B cell (primary cell): ENCODE results near the gene ANK3. TPM values are rescaled to one million over a fixed set of nuclear protein-coding genes. Genes with fewer than 3 reads are reported as not detected.

Experiments
- ATAC-seq: fragments of 200-7000 bp; cut with Tn5 transposase; one replicate; pipeline ENCODE4 v1.10.0; 2021; ENCODE audit warnings: low read depth, mild to moderate bottlenecking, moderate number of reproducible peaks, moderate library complexity
- CTCF ChIA-PET: fragments of 350-600 bp; sonication (Branson Sonifier 250); formaldehyde crosslinking; loops from one replicate; lab custom pipeline; 2021; ENCODE audit warnings: antibody characterized with exemption, inconsistent platforms; lab: Charles Lee
- POLR2A ChIA-PET: fragments of 350-600 bp; sonication (Branson Sonifier 250); formaldehyde crosslinking; loops from one replicate; lab custom pipeline; 2021; ENCODE audit warnings: antibody characterized with exemption; lab: Charles Lee
- DNase-seq: peaks from one replicate; pipeline ENCODE4 v3.0.0; 2013
- H2AFZ ChIP-seq: 2 replicates; pipeline ENCODE4 v1.6.1; 2012; ENCODE audit warnings: mild to moderate bottlenecking, low read depth, low read length; ENCODE audit not compliant: insufficient read depth, poor library complexity, severe bottlenecking
- H3K27ac ChIP-seq, 2 donors: 1 replicate in 1 of 2; 2 replicates in 1 of 2; pipeline ENCODE4 v1.5.1; 2012 to 2013; ENCODE audit warnings: low read length in 2 of 2, mild to moderate bottlenecking in 2 of 2, moderate library complexity in 1 of 2
- H3K27me3 ChIP-seq, 4 experiments: fragments of 200-600 bp in 1 of 4; sonication (generic) in 1 of 4; replicated peaks in 1 of 4; 1 replicate in 2 of 4; 2 replicates in 2 of 4; pipeline versions ENCODE4 v1.6.1 to v1.7.0; 2013 to 2016; ENCODE audit warnings: low read length in 3 of 4, mild to moderate bottlenecking in 2 of 4, mixed read lengths in 1 of 4, moderate library complexity in 1 of 4; ENCODE audit not compliant: insufficient read depth in 4 of 4, control insufficient read depth in 3 of 4; ENCODE audit errors: control extremely low read depth in 1 of 4
- H3K36me3 ChIP-seq, 2 experiments: replicated peaks in 1 of 2; 1 replicate in 1 of 2; 2 replicates in 1 of 2; pipeline versions ENCODE4 v1.6.1 to v1.7.1; 2013; ENCODE audit warnings: low read length in 1 of 2; ENCODE audit not compliant: insufficient read depth in 2 of 2, control insufficient read depth in 1 of 2; ENCODE audit errors: control extremely low read depth in 1 of 2, extremely low read depth in 1 of 2
- H3K4me1 ChIP-seq, 2 donors: fragments of 200-600 bp in 1 of 2; sonication (generic) in 1 of 2; 1 replicate in 1 of 2; 2 replicates in 1 of 2; pipeline versions ENCODE4 v1.5.1 to v1.6.1; 2013 to 2017; ENCODE audit warnings: low read length in 2 of 2; ENCODE audit not compliant: control insufficient read depth in 2 of 2, insufficient read depth in 2 of 2
- H3K4me2 ChIP-seq: replicated peaks from 2 replicates; pipeline ENCODE3; 2012; ENCODE audit warnings: mild to moderate bottlenecking, low read depth, low read length; ENCODE audit not compliant: poor library complexity, severe bottlenecking
- H3K4me3 ChIP-seq, 5 experiments: fragments of 200-600 bp in 1 of 5; sonication (generic) in 1 of 5; 1 replicate in 3 of 5; 2 replicates in 2 of 5; pipeline versions ENCODE4 v1.5.1 to v1.7.0; 2011 to 2016; ENCODE audit warnings: low read length in 4 of 5, mild to moderate bottlenecking in 4 of 5, low read depth in 2 of 5, control low read depth in 1 of 5, moderate library complexity in 1 of 5; ENCODE audit not compliant: insufficient read depth in 1 of 5; ENCODE audit errors: control extremely low read depth in 1 of 5, extremely low read depth in 1 of 5
- H3K79me2 ChIP-seq: fragments of 200-600 bp; sonication (generic); one replicate; pipeline ENCODE4 v1.6.0; 2016; ENCODE audit warnings: low read length; ENCODE audit not compliant: control insufficient read depth, insufficient read depth
- H3K9ac ChIP-seq: fragments of 200-600 bp; sonication (generic); 2 replicates; pipeline ENCODE4 v1.6.1; 2017; ENCODE audit warnings: mild to moderate bottlenecking, low read length, moderate library complexity
- H3K9me3 ChIP-seq, 3 donors: one replicate each; pipeline versions ENCODE4 v1.6.1 to v1.7.1; 2013; ENCODE audit warnings: low read length in 2 of 3; ENCODE audit not compliant: control insufficient read depth in 2 of 3, insufficient read depth in 1 of 3; ENCODE audit errors: control extremely low read depth in 1 of 3
- H4K20me1 ChIP-seq: 2 replicates; pipeline ENCODE4 v1.6.0; 2012; ENCODE audit warnings: mild to moderate bottlenecking, low read length; ENCODE audit not compliant: insufficient read depth, control insufficient read depth, poor library complexity, severe bottlenecking
- H3K27ac Mint-ChIP-seq: one replicate; pipeline ENCODE4 v1.8.0; 2021; ENCODE audit warnings: mixed read lengths
- H3K27me3 Mint-ChIP-seq: one replicate; pipeline ENCODE4 v1.8.0; 2021; ENCODE audit warnings: mixed read lengths
- H3K4me1 Mint-ChIP-seq: one replicate; pipeline ENCODE4 v1.8.0; 2021; ENCODE audit warnings: mixed read lengths
- H3K4me3 Mint-ChIP-seq: one replicate; pipeline ENCODE4 v1.8.0; 2021; ENCODE audit warnings: mixed read lengths
- H3K9me3 Mint-ChIP-seq: one replicate; pipeline ENCODE4 v1.8.0; 2022; ENCODE audit warnings: mixed read lengths; ENCODE audit not compliant: insufficient read depth
- EZH2 ChIP-seq: IDR thresholded peaks from 2 replicates; pipeline ENCODE4 v1.6.1; 2012; ENCODE audit warnings: borderline replicate concordance, low read depth, mild to moderate bottlenecking, moderate library complexity, low read length; ENCODE audit not compliant: insufficient read depth, poor library complexity, severe bottlenecking
- WGBS: methylation state at CpG from one replicate; pipeline ENCODE4 v1.1.5; 2013; ENCODE audit warnings: missing lambda C conversion rate; ENCODE audit not compliant: insufficient coverage; 5-methylcytosine and 5-hydroxymethylcytosine counted together
- intact Hi-C: fragments of 100-400 bp; cut with micrococcal nuclease; formaldehyde crosslinking; loops from one replicate; pipeline ENCODE4 v1.10.0; 2022
- polyA plus RNA-seq: library from polyadenylated mRNA; depleted of rRNA; stranded (reverse); fragments of >200 nt; gene quantifications from 2 replicates; pipeline ENCODE4 v1.2.3, GENCODE V29; 2012
- total RNA-seq, 2 donors: library from RNA; stranded (reverse); fragments of 120-200 nt in 1 of 2; gene quantifications; 1 replicate in 1 of 2; 2 replicates in 1 of 2; pipeline versions ENCODE4 v1.2.3 to v1.2.4, GENCODE V29; 2013 to 2022
- TF ChIP-seq, protein P1 (sequence below): fragments of 200-600 bp; IDR thresholded peaks from one replicate; pipeline ENCODE4 v1.8.0; 2022; ENCODE audit warnings: antibody characterized with exemption, mild to moderate bottlenecking

The ANK3 gene
- total and polyA plus RNA-seq, 2 donors (not counting 1 experiment from before 2014, with no cell fraction given), result 4.9 to 21.6 TPM

DNA sequence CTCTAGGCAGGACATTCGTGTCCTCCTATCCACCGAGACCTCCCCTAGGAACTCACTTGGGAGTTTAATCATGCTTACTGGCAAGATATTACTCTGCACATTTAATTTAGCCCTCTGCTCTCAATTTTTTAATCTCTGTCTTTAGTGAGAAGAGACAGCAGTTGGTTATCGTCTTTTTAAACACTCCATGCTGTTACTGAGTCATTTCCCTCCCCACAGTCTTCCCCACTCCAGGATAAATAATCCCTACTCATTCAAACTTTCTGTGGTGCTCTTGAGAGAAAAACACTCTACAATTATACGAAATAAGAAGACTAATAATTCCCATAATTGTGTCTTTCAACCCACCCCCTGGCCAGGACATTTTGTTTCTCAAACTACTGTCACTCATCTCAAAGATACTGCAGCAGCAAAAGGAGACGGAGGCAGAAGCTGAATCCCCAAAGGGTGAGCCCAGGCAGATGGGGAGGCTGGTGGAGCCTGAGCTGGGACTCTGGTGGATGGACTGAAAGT, 84.2 kb downstream of the ANK3 start:
- no peak overlapping the region for H3K27ac Mint-ChIP-seq
- no peaks in the 10 kb centered on the region for H3K9me3 Mint-ChIP-seq
- H3K4me1 Mint-ChIP-seq, result no peaks in the 10 kb centered on the region
- TF ChIP-seq, protein P1, sequence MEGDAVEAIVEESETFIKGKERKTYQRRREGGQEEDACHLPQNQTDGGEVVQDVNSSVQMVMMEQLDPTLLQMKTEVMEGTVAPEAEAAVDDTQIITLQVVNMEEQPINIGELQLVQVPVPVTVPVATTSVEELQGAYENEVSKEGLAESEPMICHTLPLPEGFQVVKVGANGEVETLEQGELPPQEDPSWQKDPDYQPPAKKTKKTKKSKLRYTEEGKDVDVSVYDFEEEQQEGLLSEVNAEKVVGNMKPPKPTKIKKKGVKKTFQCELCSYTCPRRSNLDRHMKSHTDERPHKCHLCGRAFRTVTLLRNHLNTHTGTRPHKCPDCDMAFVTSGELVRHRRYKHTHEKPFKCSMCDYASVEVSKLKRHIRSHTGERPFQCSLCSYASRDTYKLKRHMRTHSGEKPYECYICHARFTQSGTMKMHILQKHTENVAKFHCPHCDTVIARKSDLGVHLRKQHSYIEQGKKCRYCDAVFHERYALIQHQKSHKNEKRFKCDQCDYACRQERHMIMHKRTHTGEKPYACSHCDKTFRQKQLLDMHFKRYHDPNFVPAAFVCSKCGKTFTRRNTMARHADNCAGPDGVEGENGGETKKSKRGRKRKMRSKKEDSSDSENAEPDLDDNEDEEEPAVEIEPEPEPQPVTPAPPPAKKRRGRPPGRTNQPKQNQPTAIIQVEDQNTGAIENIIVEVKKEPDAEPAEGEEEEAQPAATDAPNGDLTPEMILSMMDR, result no peak
- no peak for TF ChIP-seq EZH2
- no peaks in the 10 kb centered on the region for H3K27me3 Mint-ChIP-seq
- no peak overlapping the region for H3K4me3 ChIP-seq
- H3K4me1 ChIP-seq, result no peaks in the 10 kb centered on the region
- no peak for DNase-seq
- no peaks in the 10 kb centered on the region for H3K36me3 ChIP-seq
- H3K9me3 ChIP-seq, result no peaks in the 10 kb centered on the region
- no peak for ATAC-seq
- H3K27ac ChIP-seq, result no peak overlapping the region
- no peak overlapping the region for H2AFZ ChIP-seq
- POLR2A ChIA-PET, result no interaction called here
- intact Hi-C loops, result no loop called here
- no peaks in the 10 kb centered on the region for H3K27me3 ChIP-seq
- no peaks in the 10 kb centered on the region for H4K20me1 ChIP-seq
- no peak overlapping the region for H3K4me3 Mint-ChIP-seq
- no peak overlapping the region for H3K9ac ChIP-seq
- no peaks in the 10 kb centered on the region for H3K79me2 ChIP-seq
- CTCF ChIA-PET, result no interaction called here
- H3K4me2 ChIP-seq, result no peak overlapping the region
- WGBS, result 100% methylated on average over 1 of the region's 5 CpGs

DNA sequence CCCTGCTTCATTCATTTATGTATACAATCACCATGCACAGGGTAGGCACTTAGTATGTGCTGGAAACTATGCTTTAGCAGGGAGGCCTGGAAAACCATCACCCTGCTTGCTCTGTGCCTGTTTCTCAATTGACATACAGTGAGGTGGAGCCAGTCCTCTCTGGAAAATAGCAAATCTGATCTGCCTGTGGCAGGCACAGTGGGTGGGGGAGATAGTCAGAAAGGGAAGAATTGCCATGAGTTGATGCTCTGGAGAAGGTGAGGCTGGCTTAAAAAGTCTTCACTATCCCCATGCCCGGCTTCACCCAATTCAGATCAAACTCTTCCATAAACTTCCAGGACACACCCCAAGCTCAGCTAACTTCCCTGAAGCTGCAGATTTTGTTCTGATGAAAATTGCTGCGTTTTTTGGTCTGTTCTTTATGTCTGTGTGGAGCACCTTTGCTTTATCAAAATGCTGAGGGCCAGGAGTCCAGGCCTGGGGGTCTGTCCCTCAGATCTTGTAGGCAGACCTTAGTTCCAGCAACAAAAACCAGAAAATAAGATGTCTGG, 84.8 kb downstream of the ANK3 start:
- no CpG with 5 or more reads among the region's 2 CpGs for WGBS
- DNase-seq, result no peak
- ATAC-seq, result no peak
- Histone ChIP-seq H3K4me1 (no peaks in the 10 kb centered on the region), H2AFZ (no peak overlapping the region), H4K20me1 (no peaks in the 10 kb centered on the region), H3K9ac (no peak overlapping the region), H3K27ac (no peak overlapping the region), H3K4me2 (no peak overlapping the region), H3K27me3 (no peaks in the 10 kb centered on the region), H3K9me3 (no peaks in the 10 kb centered on the region), H3K36me3 (no peaks in the 10 kb centered on the region), H3K79me2 (no peaks in the 10 kb centered on the region), H3K4me3 (no peak overlapping the region)
- H3K27me3 Mint-ChIP-seq, result no peaks in the 10 kb centered on the region
- TF ChIP-seq, protein P1, result no peak
- TF ChIP-seq EZH2, result no peak
- H3K4me3 Mint-ChIP-seq, result no peak overlapping the region
- H3K27ac Mint-ChIP-seq, result no peak overlapping the region
- POLR2A ChIA-PET, result no interaction called here
- intact Hi-C loops, result no loop called here
- no peaks in the 10 kb centered on the region for H3K4me1 Mint-ChIP-seq
- CTCF ChIA-PET, result no interaction called here
- H3K9me3 Mint-ChIP-seq, result no peaks in the 10 kb centered on the region
